HepG2 (cell line): ENCODE results near the gene DRC7. TPM values are rescaled to one million over a fixed set of nuclear protein-coding genes. Genes with fewer than 3 reads are reported as not detected.
A peak's percentile ranks its signal among the peaks of the same experiment; 100 is the strongest.

Experiments used
- ETV6 ChIP-seq: sonication (generic); formaldehyde crosslinking; conservative IDR thresholded peaks from 2 replicates; pipeline ENCODE4 v1.4.0; 2020; ENCODE audit warnings: missing genetic modification reagents
- HIC2 ChIP-seq: sonication (generic); formaldehyde crosslinking; IDR thresholded peaks from 2 replicates; pipeline ENCODE4 v1.9.0; 2022; ENCODE audit warnings: low read depth, missing genetic modification reagents
- KDM5B ChIP-seq: sonication (generic); formaldehyde crosslinking; IDR thresholded peaks from 2 replicates; pipeline ENCODE4 v1.4.0; 2020; ENCODE audit warnings: missing genetic modification reagents, mild to moderate bottlenecking, borderline replicate concordance
- MIER3 ChIP-seq: IDR thresholded peaks from 2 replicates; pipeline ENCODE4 v1.6.1; 2016; ENCODE audit warnings: missing compliant biosample characterization, borderline replicate concordance
- SATB2 ChIP-seq: sonication (generic); formaldehyde crosslinking; IDR thresholded peaks from 2 replicates; pipeline ENCODE4 v1.5.0; 2020; ENCODE audit warnings: missing genetic modification reagents
- SMAD1 ChIP-seq: sonication (generic); formaldehyde crosslinking; IDR thresholded peaks from 2 replicates; pipeline ENCODE4 v1.4.0; 2020; ENCODE audit warnings: missing genetic modification reagents, low read depth, mild to moderate bottlenecking, borderline replicate concordance
- TAF15 ChIP-seq: fragments of 200-400 bp; formaldehyde crosslinking; IDR thresholded peaks from one replicate; pipeline ENCODE4 v1.6.1; 2018; ENCODE audit warnings: mild to moderate bottlenecking, low read depth, low read length; ENCODE audit not compliant: poor library complexity, severe bottlenecking
- ZBTB40 ChIP-seq, 2 experiments: fragments of 450-650 bp in 1 of 2; sonication (generic) in 1 of 2; formaldehyde crosslinking in 1 of 2; IDR thresholded peaks; 2 replicates each; pipeline versions ENCODE4 v1.6.1 to v1.8.0; 2016 to 2022; ENCODE audit warnings: antibody characterized with exemption in 1 of 2, mild to moderate bottlenecking in 1 of 2, missing genetic modification reagents in 1 of 2
- ZNF20 ChIP-seq: sonication (generic); formaldehyde crosslinking; IDR thresholded peaks from 2 replicates; pipeline ENCODE4 v1.4.0; 2020; ENCODE audit warnings: mild to moderate bottlenecking, moderate library complexity, missing genetic modification reagents
- polyA plus RNA-seq, 8 experiments: library from polyadenylated mRNA; depleted of rRNA in 3 of 8; stranded (reverse) in 7 of 8; unstranded in 1 of 8; fragments of >200 nt; fragmentation: Illumina TruSeq in 4 of 8; extraction: Trizol in 4 of 8; gene quantifications; 2 replicates each; pipeline versions ENCODE4 v1.2.1 to v1.2.3, GENCODE V29; 2011 to 2016; ENCODE audit warnings: low read depth in 4 of 8, missing spikeins in 1 of 8, mixed read lengths in 1 of 8; ENCODE audit not compliant: insufficient read depth in 1 of 8
- total RNA-seq, 5 experiments: library from RNA; depleted of rRNA; stranded (reverse); fragments of >200 nt; fragmentation: Illumina TruSeq; extraction: Trizol; gene quantifications; 2 replicates each; pipeline ENCODE4 v1.2.3, GENCODE V29; 2016; ENCODE audit warnings: low read depth in 1 of 5
- TF ChIP-seq, protein P1 (sequence below): sonication (generic); formaldehyde crosslinking; IDR thresholded peaks from 2 replicates; pipeline ENCODE4 v1.4.0; 2020; ENCODE audit warnings: missing genetic modification reagents, mild to moderate bottlenecking, borderline replicate concordance
- TF ChIP-seq, protein P2 (sequence below): sonication (generic); formaldehyde crosslinking; IDR thresholded peaks from 2 replicates; pipeline ENCODE4 v1.4.0; 2020; ENCODE audit warnings: missing genetic modification reagents, low read depth, mild to moderate bottlenecking, borderline replicate concordance

Gene DRC7
- total and polyA plus RNA-seq, 2 of the 13 experiments (the other 11 are each of a cell fraction or from before 2014, with no cell fraction given) = 2.7 to 3.4 TPM

GRCh38 chr16:57775661-57776469 is 81.3 kb downstream of the DRC7 start (continued):
- TF ChIP-seq ZBTB40 (IDR thresholded peaks at IDR 0.05) (no peak), ZBTB40 (CRISPR knock-in tag; IDR thresholded peaks at IDR 0.05) (no peak), HIC2 (no peak), MIER3 (no peak), TAF15 (peak; percentile 67), SATB2 (no peak), SMAD1 (CRISPR knock-in tag) (0 out of 2 replicates have a peak, but pooled peaks have one; percentile 15), ZNF20 (CRISPR knock-in tag) (no peak), ETV6 (CRISPR knock-in tag) (no peak), KDM5B (peak; percentile 41; the same call in 1 of the 2 replicates)
- TF ChIP-seq, protein P1, sequence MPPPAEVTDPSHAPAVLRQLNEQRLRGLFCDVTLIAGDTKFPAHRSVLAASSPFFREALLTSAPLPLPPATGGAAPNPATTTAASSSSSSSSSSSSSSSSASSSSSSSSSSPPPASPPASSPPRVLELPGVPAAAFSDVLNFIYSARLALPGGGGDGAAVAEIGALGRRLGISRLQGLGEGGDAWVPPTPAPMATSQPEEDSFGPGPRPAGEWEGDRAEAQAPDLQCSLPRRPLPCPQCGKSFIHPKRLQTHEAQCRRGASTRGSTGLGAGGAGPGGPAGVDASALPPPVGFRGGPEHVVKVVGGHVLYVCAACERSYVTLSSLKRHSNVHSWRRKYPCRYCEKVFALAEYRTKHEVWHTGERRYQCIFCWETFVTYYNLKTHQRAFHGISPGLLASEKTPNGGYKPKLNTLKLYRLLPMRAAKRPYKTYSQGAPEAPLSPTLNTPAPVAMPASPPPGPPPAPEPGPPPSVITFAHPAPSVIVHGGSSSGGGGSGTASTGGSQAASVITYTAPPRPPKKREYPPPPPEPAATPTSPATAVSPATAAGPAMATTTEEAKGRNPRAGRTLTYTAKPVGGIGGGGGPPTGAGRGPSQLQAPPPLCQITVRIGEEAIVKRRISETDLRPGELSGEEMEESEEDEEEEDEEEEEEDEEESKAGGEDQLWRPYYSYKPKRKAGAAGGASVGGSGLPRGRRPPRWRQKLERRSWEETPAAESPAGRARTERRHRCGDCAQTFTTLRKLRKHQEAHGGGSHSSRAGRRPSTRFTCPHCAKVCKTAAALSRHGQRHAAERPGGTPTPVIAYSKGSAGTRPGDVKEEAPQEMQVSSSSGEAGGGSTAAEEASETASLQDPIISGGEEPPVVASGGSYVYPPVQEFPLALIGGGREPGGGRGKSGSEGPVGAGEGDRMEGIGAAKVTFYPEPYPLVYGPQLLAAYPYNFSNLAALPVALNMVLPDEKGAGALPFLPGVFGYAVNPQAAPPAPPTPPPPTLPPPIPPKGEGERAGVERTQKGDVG (CRISPR knock-in tag) = no peak
- TF ChIP-seq, protein P2, sequence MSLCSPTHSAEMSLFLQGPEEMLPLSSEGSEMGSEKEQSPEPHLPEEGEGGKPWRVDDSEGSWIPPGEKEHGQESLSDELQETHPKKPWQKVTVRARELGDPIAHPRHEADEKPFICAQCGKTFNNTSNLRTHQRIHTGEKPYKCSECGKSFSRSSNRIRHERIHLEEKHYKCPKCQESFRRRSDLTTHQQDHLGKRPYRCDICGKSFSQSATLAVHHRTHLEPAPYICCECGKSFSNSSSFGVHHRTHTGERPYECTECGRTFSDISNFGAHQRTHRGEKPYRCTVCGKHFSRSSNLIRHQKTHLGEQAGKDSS (CRISPR knock-in tag) = no peak
